K562 (cell line): ENCODE measurements around the gene PIP4K2A. TPM values are rescaled to one million over a fixed set of nuclear protein-coding genes. Genes with fewer than 3 reads are reported as not detected.

Experiments used
- ARID1B ChIP-seq: fragments of 450-650 bp; IDR thresholded peaks from 2 replicates; pipeline ENCODE4 v1.6.1; 2016; ENCODE audit warnings: antibody characterized with exemption, mild to moderate bottlenecking, inconsistent platforms
- DDX20 ChIP-seq: fragments of 450-650 bp; IDR thresholded peaks from 2 replicates; pipeline ENCODE4 v1.6.1; 2016; ENCODE audit warnings: missing genetic modification characterization, low read depth, mild to moderate bottlenecking, missing compliant biosample characterization, moderate library complexity
- EZH2 ChIP-seq: IDR thresholded peaks from 2 replicates; pipeline ENCODE4 v1.6.1; 2012; ENCODE audit warnings: low read depth, mild to moderate bottlenecking, inconsistent platforms, low read length, borderline replicate concordance
- FOXJ2 ChIP-seq: fragments of 200-800 bp; sonication (Bioruptor generic); IDR thresholded peaks from 2 replicates; pipeline ENCODE4 v1.6.1; 2016; ENCODE audit warnings: missing genetic modification characterization, missing compliant biosample characterization
- HNRNPK ChIP-seq: fragments of 200-400 bp; formaldehyde crosslinking; IDR thresholded peaks from one replicate; pipeline ENCODE4 v1.6.1; 2018; ENCODE audit warnings: mild to moderate bottlenecking, low read depth, low read length; ENCODE audit not compliant: poor library complexity, severe bottlenecking
- KAT7 ChIP-seq: sonication (generic); formaldehyde crosslinking; IDR thresholded peaks from 2 replicates; pipeline ENCODE4 v1.8.0; 2022; ENCODE audit warnings: missing genetic modification reagents, mild to moderate bottlenecking, borderline replicate concordance
- KLF13 ChIP-seq: fragments of 450-650 bp; IDR thresholded peaks from 2 replicates; pipeline ENCODE4 v1.6.1; 2016; ENCODE audit warnings: missing genetic modification characterization, low read depth, mild to moderate bottlenecking, missing compliant biosample characterization, moderate library complexity, borderline replicate concordance
- MEF2D ChIP-seq: conservative IDR thresholded peaks from 2 replicates; pipeline ENCODE4 v1.6.1; 2016; ENCODE audit warnings: low read depth, missing genetic modification characterization, missing compliant biosample characterization
- MLLT1 ChIP-seq, 2 experiments: fragments of 450-650 bp; IDR thresholded peaks; 2 replicates each; pipeline ENCODE4 v1.6.1; 2016
- MYNN ChIP-seq, 2 experiments: sonication (generic); formaldehyde crosslinking in 1 of 2; IDR thresholded peaks; 2 replicates each; pipeline versions ENCODE4 v1.5.0 to v1.6.1; 2016 to 2020; ENCODE audit warnings: antibody characterized with exemption in 1 of 2, missing genetic modification reagents in 1 of 2
- NFYB ChIP-seq: IDR thresholded peaks from 2 replicates; pipeline ENCODE4 v1.6.1; 2011; ENCODE audit warnings: mild to moderate bottlenecking, moderate library complexity; ENCODE audit not compliant: insufficient read length; ENCODE audit errors: extremely low read depth
- NR2C2 ChIP-seq, 2 experiments: fragments of 200-800 bp in 1 of 2; sonication (Bioruptor generic) in 1 of 2; sonication (generic) in 1 of 2; formaldehyde crosslinking in 1 of 2; IDR thresholded peaks; 2 replicates each; pipeline versions ENCODE4 v1.6.1 to v1.8.0; 2016 to 2022; ENCODE audit warnings: mild to moderate bottlenecking in 1 of 2, missing compliant biosample characterization in 1 of 2, missing genetic modification characterization in 1 of 2, missing genetic modification reagents in 1 of 2
- PHB2 ChIP-seq: fragments of 450-650 bp; IDR thresholded peaks from 2 replicates; pipeline ENCODE4 v1.6.1; 2017; ENCODE audit warnings: low read depth
- RBM17 ChIP-seq: fragments of 200-400 bp; formaldehyde crosslinking; IDR thresholded peaks from 2 replicates; pipeline ENCODE4 v1.6.1; 2017; ENCODE audit warnings: low read depth, mild to moderate bottlenecking, low read length, borderline replicate concordance
- SAFB2 ChIP-seq: fragments of 200-400 bp; formaldehyde crosslinking; IDR thresholded peaks from 2 replicates; pipeline ENCODE4 v1.6.1; 2018; ENCODE audit warnings: borderline replicate concordance, low read length, low read depth, moderate library complexity; ENCODE audit not compliant: severe bottlenecking
- SP2 ChIP-seq: IDR thresholded peaks from 2 replicates; pipeline ENCODE4 v1.6.1; 2011; ENCODE audit warnings: mild to moderate bottlenecking, low read depth, low read length, moderate library complexity; ENCODE audit not compliant: poor library complexity, severe bottlenecking; ENCODE audit errors: extremely low read depth
- STAG1 ChIP-seq: sonication (generic); formaldehyde crosslinking; IDR thresholded peaks from 2 replicates; pipeline ENCODE4 v1.5.0; 2020; ENCODE audit warnings: missing genetic modification reagents, borderline replicate concordance
- TFAM ChIP-seq: fragments of 250-450 bp; sonication (Bioruptor Pico); conservative IDR thresholded peaks from 2 replicates; pipeline ENCODE4 v1.5.0; 2021; ENCODE audit warnings: mild to moderate bottlenecking, moderate library complexity
- ZNF133 ChIP-seq: fragments of 250-450 bp; sonication (Bioruptor Pico); IDR thresholded peaks from 2 replicates; pipeline ENCODE4 v1.4.0; 2020; ENCODE audit warnings: mild to moderate bottlenecking
- ZNF140 ChIP-seq: fragments of 250-450 bp; sonication (Bioruptor Pico); IDR thresholded peaks from 2 replicates; pipeline ENCODE4 v1.8.0; 2021; ENCODE audit warnings: moderate library complexity, mild to moderate bottlenecking, inconsistent platforms
- ZNF436 ChIP-seq: fragments of 250-450, 450-650 bp; sonication (Bioruptor Pico); formaldehyde crosslinking; IDR thresholded peaks from 2 replicates; pipeline ENCODE4 v1.7.0; 2020; ENCODE audit warnings: mild to moderate bottlenecking
- polyA plus RNA-seq, 8 experiments: library from polyadenylated mRNA; depleted of rRNA in 4 of 8; stranded (reverse) in 5 of 8; unstranded in 3 of 8; fragments of >200 nt; fragmentation: Nextera tagmentation in 2 of 8; fragmentation: Illumina TruSeq in 1 of 8; extraction: Ambion mirVana in 2 of 8; extraction: Trizol in 1 of 8; gene quantifications; 2 replicates each; pipeline versions ENCODE4 v1.2.1 to v1.2.3, GENCODE V29; 2011 to 2014; ENCODE audit warnings: inconsistent platforms in 1 of 8, missing spikeins in 1 of 8
- total RNA-seq, 7 experiments: library from RNA; depleted of rRNA in 6 of 7; stranded (reverse); fragments of >200 nt in 6 of 7; fragmentation: Illumina TruSeq in 2 of 7; extraction: Trizol in 2 of 7; gene quantifications; 2 replicates each; pipeline versions ENCODE4 v1.2.1 to v1.2.3, GENCODE V29; 2011 to 2021; ENCODE audit warnings: low replicate concordance in 1 of 7
- TF ChIP-seq, protein P1 (sequence below): sonication (generic); formaldehyde crosslinking; IDR thresholded peaks from 2 replicates; pipeline ENCODE4 v1.8.1; 2023; ENCODE audit warnings: mild to moderate bottlenecking, missing genetic modification reagents

Gene PIP4K2A
- total and polyA plus RNA-seq, 9 of the 15 experiments (the other 6 are each of a cell fraction or from before 2014, with no cell fraction given): 35.6 to 117 (median 71.9) TPM

- peak in 1 of 2 experiments; percentile 77; a peak in 1 of 4 replicates for TF ChIP-seq MLLT1 (IDR thresholded peaks at IDR 0.05)
- TF ChIP-seq NFYB: no peak
- 0 out of 2 replicates have a peak, but pooled peaks have one; percentile 24 for TF ChIP-seq KAT7
- no peak for TF ChIP-seq MEF2D (tag)
- no peak for TF ChIP-seq RBM17
- no peak for TF ChIP-seq ZNF133 (CRISPR knock-in tag)
- no peak for TF ChIP-seq FOXJ2
- TF ChIP-seq DDX20 (tag): no peak
- TF ChIP-seq, protein P1, sequence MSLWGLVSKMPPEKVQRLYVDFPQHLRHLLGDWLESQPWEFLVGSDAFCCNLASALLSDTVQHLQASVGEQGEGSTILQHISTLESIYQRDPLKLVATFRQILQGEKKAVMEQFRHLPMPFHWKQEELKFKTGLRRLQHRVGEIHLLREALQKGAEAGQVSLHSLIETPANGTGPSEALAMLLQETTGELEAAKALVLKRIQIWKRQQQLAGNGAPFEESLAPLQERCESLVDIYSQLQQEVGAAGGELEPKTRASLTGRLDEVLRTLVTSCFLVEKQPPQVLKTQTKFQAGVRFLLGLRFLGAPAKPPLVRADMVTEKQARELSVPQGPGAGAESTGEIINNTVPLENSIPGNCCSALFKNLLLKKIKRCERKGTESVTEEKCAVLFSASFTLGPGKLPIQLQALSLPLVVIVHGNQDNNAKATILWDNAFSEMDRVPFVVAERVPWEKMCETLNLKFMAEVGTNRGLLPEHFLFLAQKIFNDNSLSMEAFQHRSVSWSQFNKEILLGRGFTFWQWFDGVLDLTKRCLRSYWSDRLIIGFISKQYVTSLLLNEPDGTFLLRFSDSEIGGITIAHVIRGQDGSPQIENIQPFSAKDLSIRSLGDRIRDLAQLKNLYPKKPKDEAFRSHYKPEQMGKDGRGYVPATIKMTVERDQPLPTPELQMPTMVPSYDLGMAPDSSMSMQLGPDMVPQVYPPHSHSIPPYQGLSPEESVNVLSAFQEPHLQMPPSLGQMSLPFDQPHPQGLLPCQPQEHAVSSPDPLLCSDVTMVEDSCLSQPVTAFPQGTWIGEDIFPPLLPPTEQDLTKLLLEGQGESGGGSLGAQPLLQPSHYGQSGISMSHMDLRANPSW: no peak
- no peak for TF ChIP-seq ZNF140 (CRISPR knock-in tag)
- peak; percentile 7; the same call in 1 of the 2 replicates for TF ChIP-seq ARID1B
- TF ChIP-seq NR2C2 (CRISPR knock-in tag; IDR thresholded peaks at IDR 0.05): no peak
- TF ChIP-seq NR2C2 (tag; IDR thresholded peaks at IDR 0.05): peak; percentile 17; the same call in 1 of the 2 replicates
- TF ChIP-seq SAFB2: no peak
- no peak for TF ChIP-seq MYNN (IDR thresholded peaks at IDR 0.05)
- no peak for TF ChIP-seq MYNN (CRISPR knock-in tag; IDR thresholded peaks at IDR 0.05)
- TF ChIP-seq PHB2: no peak
- TF ChIP-seq TFAM (CRISPR knock-in tag): no peak
- TF ChIP-seq EZH2: no peak
- no peak for TF ChIP-seq ZNF436
- TF ChIP-seq SP2: no peak
- TF ChIP-seq STAG1 (CRISPR knock-in tag): no peak
- no peak for TF ChIP-seq HNRNPK
- TF ChIP-seq KLF13 (tag): no peak
These were observed 1.2 kb downstream of the PIP4K2A start (continued) for GRCh38 chr10:22712956-22713852.
